Measurements from ENCODE around the gene VSX1.

VSX1 gene

GRCh38 chr20:25053255-25054031 lies 28.5 kb downstream of the VSX1 start:
- DNase-seq (ENCODE audit: low spot score) = no peak

GRCh38 chr20:25052255-25053194 lies 29.4 kb downstream of the VSX1 start:
- DNase-seq (ENCODE audit: low spot score) = no peak

GRCh38 chr20:25051386-25052155 lies 30.4 kb downstream of the VSX1 start:
- DNase-seq (ENCODE audit: low spot score) = no peak

- no peak for DNase-seq (ENCODE audit: low spot score)
Observed at GRCh38 chr20:25050501-25051350, 31.2 kb downstream of the VSX1 start.

DNA sequence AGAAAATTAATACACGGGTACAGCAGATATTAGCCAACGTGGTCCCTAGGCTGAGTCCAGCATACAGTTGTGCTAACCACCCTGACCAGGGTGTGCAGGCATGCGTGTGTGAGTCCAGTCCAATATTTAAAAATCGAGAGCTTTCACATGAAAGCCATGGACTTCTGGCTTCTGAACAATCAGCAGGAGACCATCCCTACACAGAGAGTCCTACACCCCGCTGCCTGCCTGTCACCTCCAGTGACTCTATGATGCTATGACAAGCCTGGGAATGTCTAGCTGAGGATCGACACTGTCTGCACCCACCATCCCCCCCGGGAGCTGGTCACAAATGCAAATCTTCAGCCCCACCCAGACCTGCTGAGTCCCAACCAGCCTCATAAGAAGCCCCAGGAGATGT lies 31.9 kb downstream of the VSX1 start:
- DNase-seq (ENCODE audit: low spot score) = no peak

DNA sequence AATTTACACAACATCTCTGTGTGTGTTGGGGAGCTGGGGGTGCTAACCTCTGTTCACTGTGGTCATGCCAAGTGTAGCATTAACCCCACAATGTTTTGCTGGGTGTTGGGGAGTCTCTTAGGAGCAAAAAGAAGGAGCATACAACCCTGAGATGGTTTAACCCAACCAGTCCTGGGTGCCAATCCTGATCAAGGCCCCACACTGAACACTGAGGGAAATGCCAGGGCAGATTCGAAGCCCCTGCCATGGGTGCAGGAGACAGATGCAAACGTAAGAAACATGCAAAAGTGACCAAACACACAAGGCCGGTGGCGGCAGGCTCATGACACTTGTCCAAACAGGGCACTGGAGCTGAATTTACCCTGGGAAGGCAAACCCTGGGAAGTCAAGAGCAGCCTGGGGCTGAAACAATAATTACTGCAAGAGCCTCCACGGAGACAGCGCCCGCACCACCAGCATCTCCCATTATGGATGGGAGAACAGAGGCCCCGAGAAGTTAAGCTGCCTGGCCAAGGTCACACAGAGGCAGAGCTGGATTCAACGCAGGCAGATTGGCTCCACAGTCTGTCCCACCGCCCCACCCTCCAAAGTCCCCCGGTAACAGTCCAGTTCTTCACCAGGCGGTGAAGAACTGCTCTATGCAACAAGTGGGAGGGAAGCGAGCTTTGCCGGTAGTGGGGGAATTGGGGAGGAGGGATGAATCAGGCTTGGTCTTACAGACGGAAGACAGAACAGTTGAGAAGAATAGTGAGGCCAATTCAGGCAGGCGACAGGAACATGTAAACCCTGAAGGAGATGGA lies 32.5 kb downstream of the VSX1 start:
- no peak for DNase-seq (ENCODE audit: low spot score)

DNA sequence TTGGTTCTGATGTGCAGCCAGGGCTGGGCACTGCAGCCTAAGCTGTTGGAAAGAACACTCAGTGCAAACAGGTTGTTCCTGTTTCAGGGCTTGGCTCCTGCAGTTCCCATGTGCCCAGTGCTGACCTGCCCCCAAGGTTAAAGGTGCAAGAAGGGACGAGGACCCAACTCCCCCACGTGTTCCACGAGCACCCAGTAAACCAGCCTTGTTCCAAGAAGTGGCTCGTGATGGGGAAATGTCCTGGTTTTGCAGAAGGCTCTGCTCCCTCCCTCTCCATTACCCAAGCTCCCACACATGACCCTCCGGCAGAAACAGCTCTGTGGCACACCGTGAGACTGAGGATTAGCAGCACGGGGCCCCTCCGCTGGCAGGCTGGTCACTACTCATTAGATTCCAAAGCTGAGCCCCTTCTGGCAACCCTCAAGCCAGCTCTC lies 33.4 kb downstream of the VSX1 start:
- no peak for DNase-seq (ENCODE audit: low spot score)

GRCh38 chr20:25047766-25048165 lies 34.2 kb downstream of the VSX1 start:
- DNase-seq (ENCODE audit: low spot score) = no peak

DNA sequence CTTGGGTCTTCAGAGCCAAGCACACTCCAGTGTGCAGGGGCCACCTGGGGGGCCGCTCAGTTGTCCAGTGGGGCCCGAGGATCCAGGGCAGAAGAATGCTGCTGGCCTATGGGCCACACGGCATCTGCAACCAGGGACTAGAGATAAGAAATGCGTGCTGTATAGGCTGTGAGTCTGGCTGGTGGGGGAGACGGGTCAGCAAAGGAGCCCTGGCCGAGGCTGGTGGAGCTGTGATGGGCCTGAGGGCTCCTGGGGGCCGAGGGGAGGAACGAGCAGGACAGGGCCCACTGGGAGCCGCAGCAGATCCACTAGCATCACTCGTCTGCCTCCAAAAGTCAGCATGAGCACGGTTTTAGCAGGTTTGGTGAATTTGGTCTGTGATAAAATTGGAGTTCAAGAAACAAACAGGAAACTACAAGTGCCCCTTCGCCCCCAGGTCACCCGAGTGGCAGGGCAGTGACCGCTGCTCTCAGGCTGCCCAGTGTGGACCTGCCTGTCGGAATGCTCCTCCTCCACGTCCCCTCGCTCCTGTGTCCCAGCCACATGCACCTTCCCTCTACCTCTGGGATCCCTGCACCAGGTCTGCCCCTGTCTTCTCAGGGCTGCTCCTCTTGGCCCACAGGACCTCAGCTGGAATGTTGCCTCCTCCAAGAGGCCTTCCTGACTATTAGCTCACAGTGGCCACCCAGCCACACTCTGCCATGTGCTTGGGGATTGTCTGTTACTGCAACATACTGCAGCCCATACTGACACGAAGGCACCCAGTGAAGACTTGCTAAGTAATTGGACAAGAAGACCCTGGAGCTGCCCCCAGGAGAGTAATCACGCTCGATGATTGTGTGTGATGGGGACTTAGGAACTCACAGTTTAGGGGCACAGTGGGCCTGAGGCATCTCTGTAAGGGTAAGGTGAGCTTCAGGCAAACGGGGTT lies 34.9 kb downstream of the VSX1 start:
- DNase-seq (ENCODE audit: low spot score) = no peak

DNA sequence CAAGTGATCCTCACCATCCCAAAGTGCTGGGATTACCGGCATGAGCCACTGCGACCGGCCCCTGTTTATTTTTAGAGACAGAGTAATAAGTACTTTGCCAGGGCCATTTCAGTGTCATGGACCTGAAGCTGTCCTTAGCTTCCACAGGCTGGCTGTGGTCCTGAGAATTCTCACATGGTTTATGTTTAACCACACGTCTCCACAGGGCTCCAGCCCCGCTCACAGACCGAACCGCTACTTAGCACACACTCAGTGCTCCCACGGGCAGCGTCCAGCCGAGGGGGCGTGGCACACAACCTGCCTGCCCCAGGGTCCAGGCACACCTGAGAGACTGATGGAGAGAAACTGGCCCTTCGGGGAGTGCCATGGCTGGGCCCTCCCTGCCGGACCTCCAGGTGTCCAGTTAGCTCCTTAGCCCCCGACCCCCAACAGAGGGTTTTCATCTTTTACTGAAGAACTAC lies 35.7 kb downstream of the VSX1 start:
- no peak for DNase-seq (ENCODE audit: low spot score)

GRCh38 chr20:25045343-25045712 lies 36.6 kb downstream of the VSX1 start:
- no peak for DNase-seq (ENCODE audit: low spot score)

DNA sequence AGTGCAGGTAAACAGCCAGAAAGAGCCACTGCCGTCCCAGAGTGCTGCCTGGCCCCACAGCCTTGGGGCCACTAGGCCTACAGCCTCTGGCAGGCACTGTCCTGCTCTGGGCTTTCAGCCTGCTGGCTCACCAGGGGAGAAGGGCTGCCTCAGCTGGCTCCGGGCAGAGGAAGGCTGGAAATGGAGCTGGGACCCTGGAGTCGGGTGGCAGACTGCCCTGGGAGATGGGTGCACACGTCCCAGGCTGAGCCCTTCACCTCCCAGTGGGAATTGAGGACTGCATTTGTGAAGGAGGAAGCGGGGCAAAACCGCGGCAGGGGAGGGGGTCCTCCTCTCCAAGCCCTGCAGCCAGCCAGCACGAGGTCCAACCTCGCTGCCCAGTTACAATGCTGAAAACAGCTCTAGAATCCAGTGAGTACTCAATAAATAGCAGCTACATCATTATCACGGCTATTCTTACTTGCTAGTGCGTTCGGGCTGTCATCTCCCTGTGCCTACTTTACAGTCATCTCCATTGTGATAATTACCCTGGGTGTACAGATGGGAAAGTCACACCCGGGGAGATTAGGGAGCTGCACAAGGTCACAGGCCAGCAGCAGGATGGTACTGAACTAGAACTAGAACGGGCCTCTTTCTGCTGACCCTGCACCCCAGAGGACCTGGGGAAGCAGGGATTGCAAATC lies 37.1 kb downstream of the VSX1 start:
- no peak for DNase-seq (ENCODE audit: low spot score)

DNA sequence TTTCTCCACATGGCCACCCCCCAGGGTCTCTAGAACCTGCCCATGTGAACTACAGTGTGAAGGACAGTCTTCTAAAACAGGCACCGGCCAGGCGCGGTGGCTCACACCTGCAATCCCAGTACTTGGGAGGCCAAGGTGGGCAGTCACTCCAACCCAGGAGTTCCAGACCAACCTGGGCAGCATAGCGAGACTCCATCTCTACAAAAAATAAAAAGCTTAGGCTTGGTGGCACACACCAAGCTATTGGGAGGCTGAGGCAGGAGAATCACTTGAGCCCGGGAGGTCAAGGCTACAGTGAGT lies 37.7 kb downstream of the VSX1 start:
- DNase-seq (ENCODE audit: low spot score) = no peak

DNA sequence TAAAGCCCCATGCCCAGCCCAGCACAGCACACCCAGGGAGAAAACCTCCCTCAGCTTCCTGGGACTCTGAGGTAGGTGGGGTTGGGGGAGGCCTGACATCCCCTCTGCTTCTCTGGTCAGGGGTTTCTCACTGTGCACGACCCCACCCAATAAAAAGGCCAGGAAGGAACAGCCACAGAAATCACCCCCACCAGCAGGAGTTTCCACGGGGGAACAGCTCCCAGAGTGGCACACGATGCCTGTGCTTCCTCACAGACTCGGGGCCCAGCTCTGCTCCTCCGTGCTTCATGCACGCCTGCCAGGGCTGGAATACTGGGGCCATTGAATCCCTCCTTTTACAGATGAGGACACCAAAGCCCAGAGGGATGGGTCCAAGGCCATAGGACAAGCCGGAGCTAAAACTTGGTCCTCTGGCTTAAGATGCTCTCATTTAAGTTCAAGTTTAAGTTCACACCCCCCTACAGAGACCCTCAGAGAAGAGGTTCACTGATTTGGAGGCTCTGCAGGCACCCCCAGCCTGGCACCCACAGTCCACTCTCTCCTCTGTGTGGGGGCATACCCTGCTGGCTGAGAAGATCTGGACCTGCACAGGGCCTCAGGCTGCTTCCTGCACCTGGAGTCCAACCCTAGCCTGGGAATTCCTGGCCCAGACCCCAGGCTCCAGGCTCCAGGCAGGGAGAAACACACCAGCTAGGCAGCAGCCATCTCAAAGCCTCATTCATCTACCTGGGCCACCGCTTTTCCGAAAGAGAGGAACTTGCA lies 38.3 kb downstream of the VSX1 start:
- DNase-seq (ENCODE audit: low spot score) = no peak

DNA sequence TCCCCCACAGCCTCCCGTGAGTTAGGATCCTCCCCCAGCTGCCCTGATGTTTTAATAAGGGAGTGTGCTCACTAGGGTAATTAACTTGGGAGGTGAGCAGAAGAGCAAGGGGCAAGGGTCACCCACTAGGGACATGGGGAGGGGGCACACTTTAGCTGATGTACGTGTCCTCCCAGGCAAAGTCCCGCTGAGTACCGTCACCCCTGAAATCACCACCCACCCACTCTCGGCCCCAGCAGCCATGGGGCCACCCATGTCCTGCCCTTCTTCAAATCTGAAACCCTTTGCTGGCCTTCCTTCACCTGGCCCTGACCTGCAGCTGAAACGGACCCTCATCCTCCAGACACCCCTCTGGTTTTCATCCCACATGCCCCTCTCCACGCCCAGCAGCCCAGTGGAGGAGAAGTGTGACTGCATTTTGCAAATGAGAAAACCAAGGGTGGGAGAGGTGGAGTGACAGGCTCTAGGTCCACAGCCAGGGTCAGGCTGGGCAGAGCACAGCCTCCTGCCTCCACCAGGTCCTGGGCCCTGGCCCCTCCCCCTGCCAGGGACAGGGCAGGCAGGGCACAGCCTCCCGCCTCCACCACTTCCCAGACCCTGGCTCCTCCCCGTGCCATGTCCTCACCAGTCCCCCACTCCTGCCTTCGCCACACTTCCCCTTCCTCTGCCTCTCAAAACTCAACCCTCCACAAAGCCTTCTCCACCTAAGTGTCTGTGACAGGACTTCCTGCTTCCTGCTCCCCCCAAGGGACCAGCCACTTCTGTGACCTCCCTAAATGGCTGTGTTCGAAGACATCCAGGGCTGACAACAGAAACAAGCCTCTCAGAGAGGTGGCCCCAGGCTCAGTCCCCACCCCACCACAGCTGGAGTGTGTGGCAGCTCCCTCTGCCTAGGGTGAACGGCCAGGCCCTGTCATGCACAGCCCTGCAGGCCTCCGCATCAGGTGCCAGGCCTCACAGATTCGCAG lies 39.1 kb downstream of the VSX1 start:
- no peak for DNase-seq (ENCODE audit: low spot score)

- no peak for DNase-seq (ENCODE audit: low spot score)
Observed at GRCh38 chr20:25041813-25042530, 40.0 kb downstream of the VSX1 start.
